Stomach (tissue), 4 donors: ENCODE measurements around the gene KIF3B.

Source experiments
- CTCF ChIP-seq, 7 experiments: fragments of 450-650 bp in 4 of 7; fragments of 200-600 bp in 3 of 7; sonication (generic) in 3 of 7; IDR thresholded peaks; one replicate each; pipeline ENCODE4 v1.5.1; 2016 to 2019; ENCODE audit warnings: antibody characterized with exemption in 7 of 7, control low read depth in 2 of 7, mild to moderate bottlenecking in 1 of 7
- EP300 ChIP-seq: sonication (generic); formaldehyde crosslinking; IDR thresholded peaks from one replicate; pipeline ENCODE4 v1.6.1; 2017; ENCODE audit warnings: antibody characterized with exemption
- POLR2A ChIP-seq, 4 donors: fragments of 450-650 bp; IDR thresholded peaks; one replicate each; pipeline ENCODE4 v1.6.1; 2016; ENCODE audit warnings: antibody characterized with exemption in 4 of 4, control low read depth in 2 of 4, mild to moderate bottlenecking in 1 of 4, moderate library complexity in 1 of 4

DNA sequence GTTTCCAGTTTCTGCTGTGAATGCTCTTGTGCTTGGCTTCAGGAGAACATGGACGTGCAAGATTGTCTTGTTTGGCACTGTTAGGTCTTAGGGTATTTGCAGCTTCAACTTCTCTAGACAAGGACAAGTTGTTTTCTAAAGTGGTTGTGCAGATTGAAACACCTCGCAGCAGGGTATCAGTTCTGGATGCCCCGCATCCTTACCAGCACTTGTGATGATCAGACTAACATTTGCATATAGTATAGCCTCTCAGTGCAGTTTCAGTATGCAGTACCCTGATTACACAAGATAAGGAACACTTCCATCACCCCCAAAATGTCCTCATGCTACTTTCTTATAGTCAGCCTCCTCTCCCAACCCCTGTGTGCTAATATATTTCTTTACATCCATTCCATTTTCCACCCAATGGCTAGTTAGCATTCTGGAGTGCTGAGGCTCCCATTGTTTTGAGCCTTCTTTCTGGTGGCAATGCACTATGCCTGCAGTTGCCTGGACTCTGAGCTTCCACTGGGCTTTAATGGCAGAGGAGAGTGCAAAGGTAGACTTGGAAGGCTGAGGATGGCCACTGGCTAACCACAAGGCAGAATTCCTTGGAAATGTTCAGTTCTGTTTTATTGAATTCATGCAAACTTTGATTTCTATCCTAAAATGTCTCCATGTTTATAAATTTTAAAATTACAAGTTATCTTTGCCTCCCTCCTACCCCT lies 35.4 kb downstream of the KIF3B start:
- TF ChIP-seq POLR2A (IDR thresholded peaks at IDR 0.05) (no peak), EP300 (no peak), CTCF (IDR thresholded peaks at IDR 0.05) (no peak)
